ENCODE results near the gene NDUFAF4.
"Not testable (repeated sequence)": the region's sequence is repeated elsewhere in the genome, so short reads cannot be mapped to it uniquely, and the experiment has no call there.

Gene NDUFAF4

DNA sequence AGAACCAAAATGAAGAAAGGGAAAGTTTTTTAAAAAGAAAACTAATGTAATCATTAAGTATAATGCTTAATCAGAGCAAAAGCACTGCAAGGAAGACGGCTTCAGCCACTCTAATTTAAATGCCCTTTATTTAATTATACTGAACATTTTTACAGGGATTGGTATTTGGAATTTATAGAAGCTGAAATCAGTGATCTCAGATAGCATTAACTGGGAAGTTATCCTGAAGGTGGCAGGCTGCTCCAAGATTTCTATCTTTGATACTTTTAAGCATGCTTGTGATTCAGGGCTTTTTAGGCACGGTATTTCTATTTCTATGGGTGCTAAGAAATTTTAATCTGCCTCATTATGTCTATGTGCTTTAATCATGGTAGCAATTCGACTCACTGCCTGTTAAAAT lies 1.3 kb upstream of the NDUFAF4 start:
- DNase-seq (ENCODE audit: low read depth in 2 of 2), result no peak

DNA sequence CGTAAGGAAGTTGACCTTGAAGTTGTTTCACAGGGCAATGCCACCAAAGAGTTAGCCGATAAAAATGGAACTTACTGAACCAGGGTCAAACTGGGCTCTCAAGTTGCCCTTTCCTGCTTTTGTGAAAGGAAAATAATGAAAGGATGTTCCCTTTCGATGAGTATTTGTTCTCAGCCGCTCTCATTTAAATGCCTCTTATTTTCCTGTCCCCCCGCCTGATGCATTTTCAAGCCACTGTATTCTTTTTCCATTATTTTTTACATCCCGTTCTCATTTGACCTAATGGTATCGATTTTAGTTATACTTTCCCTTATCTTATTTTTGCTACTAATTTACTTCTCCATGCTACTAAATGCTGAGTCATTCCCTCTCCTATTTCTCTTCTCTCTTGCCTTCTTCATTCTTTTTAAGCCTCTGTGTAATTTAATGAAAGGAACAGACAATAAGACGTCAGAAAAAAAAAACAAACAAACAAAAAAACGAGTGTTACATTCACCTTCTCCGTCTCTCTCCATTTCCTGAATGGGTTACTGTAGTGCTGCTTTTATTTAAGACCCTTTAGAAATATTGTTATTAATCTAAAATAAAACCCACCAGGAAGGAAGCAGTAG lies 655 bp upstream of the NDUFAF4 start:
- no peak for DNase-seq (ENCODE audit: low read depth in 2 of 2)

DNA sequence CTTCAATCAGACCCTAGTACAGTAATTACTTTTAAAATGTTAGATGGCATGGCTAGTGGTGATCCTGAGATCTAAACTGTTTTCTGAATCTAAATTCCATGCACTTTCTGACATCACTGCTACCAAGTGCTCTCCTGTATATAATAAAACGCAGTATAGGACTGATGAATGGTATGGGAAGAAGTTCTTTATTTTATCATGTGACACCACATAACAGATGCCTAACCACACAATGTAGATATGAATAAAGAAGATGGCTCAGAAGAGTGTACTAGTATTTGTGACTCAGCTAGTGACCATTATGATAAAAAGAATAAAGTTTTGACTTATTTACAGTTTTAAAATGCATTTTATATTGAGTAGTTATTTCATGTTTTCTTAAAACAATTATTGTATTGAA lies 8.5 kb downstream of the NDUFAF4 start:
- DNase-seq (ENCODE audit: low read depth in 2 of 2), result no peak

DNA sequence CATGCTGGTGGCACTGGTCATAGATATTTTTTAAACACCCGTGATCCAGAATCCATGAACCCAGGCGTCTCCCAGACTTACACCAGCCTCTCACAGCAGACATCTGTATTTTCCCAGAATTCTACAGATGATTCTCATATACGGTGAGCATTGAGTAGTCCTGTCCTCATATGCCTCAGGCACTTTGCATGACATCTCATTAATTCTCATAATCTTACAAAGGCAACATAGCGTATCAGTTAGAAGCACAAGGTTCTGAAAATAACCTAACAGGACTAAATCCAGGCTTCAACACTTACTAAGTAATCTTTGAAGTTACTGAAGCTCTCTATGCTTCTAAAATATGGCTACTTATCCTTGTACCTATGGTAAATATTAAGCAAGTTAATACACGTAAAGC lies 8.9 kb downstream of the NDUFAF4 start:
- no peak for DNase-seq (ENCODE audit: low read depth in 2 of 2)

DNA sequence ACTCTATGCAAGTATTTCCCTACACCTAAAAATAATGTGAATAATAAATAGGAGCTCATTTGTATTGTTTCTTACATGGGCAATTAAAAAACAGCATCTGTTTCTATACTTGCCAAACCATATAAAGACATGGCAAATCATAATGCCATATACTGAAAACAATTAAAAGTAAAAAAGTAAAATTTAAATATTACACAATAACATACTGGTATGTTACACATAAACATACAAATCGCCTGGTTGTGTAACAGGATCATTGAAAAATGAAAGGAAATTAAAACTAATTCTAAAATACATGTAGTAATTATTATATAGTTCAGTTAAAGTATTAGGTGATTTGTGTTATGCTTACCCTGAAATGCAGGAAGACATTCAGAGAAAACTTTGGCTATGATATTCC lies 11.2 kb downstream of the NDUFAF4 start:
- DNase-seq (ENCODE audit: low read depth in 2 of 2), result no peak

DNA sequence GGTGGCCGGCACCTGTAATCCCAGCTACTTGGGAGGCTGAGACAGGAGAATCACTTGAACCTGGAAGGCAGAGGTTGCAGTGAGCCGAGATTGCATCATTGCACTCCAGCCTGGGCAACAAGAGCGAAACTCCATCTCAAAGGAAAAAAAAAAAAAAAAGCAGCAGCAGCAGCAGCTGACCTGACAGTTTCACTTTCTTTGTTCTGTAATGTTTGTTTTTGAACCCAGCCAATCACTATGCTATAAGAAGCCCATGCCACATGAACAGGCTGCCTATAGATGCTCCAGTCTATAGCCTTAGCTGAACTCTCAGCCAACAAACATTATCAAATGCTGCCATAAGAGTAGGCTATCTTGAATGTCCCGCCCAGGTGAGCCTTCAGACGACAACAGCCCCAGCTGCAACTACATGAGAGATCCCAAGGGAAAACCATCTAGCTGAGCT lies 12.5 kb downstream of the NDUFAF4 start:
- DNase-seq (ENCODE audit: low read depth in 2 of 2), result not testable (repeated sequence)

DNA sequence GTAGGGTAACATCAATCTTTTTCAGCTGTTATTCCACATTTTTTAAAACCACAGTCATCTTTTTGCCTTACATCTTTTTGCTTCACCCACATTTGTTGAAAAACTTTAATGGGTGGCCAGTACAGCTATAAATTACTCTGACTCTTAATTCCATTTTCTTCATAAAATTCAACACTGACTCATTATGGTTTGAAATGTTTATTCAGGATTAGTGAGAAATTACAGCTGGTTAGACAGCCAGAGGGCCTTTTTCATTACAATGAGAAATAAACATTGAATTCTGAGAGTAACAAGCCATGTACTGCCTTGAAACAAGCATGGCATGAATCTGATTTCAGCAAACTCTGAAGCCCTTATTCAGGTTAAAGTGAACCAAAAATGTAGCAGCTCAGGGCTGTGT lies 19.5 kb downstream of the NDUFAF4 start:
- no peak for DNase-seq (ENCODE audit: low read depth in 2 of 2)

DNA sequence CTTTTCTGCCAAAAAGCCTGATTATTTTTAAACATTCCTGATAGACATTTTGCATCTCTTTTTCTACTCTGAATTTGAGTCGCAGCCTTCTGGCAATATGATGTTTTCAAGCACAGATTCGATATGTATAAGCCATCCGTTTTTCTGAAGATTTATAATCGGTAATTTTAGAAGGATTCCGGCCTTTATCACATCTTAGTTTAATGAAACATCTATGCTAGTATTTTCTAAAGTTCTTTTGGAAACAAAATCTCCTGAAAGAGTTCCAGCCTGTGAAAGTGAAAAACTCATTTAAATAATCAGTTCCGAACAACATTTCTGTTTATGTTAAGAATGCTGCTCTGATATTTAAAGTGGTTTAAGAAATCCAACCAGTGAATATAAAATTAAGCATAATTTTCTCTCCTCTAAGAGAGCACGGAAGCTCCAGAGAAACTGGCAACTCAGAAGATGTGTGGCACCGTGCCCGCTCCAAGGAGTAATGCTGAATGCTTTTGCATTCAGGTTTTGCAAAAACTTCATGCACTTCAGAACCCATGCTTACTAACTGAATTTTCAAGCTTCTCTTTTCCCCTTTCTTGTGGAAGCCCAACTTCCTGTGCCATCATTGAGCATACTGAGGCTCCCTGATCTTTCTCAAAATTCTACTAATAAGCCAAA lies 20.7 kb downstream of the NDUFAF4 start:
- DNase-seq (ENCODE audit: low read depth in 2 of 2), result no peak

DNA sequence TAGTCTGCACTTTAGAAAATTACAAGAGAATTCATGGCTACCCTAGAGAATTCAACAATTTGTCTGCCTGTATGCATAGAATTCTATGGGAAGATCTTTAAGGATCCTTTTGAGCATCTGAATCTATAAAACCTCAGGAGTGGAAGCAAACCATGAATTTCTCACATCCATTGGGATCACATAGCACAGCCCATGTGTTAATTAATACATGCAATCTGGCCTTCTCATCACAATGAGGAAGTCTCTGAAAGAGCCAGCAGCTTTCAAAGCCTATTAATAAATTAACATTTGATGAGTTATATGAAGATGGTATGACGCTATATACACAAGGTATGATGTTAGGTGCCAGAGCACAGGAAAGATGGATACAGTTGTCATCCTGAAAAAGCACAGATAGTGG lies 24.7 kb downstream of the NDUFAF4 start:
- DNase-seq (ENCODE audit: low read depth in 2 of 2), result no peak

DNA sequence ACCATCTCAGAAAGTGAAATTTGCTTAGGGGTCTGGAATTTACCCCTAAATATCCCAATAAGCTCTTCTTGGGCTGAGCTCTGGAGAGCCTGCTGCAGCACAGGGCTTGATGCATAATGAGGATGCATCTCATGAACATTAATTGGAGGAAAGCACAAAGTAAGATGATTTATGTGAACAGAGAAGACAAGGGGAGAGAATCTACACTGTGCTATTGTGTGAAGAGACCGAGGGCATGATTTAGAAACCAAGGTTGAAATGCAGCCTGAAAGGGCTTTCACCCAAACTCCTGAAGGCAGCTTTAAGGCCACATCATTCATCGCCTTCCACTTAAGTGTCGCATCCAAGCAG lies 32.7 kb downstream of the NDUFAF4 start:
- no peak for DNase-seq (ENCODE audit: low read depth in 2 of 2)

DNA sequence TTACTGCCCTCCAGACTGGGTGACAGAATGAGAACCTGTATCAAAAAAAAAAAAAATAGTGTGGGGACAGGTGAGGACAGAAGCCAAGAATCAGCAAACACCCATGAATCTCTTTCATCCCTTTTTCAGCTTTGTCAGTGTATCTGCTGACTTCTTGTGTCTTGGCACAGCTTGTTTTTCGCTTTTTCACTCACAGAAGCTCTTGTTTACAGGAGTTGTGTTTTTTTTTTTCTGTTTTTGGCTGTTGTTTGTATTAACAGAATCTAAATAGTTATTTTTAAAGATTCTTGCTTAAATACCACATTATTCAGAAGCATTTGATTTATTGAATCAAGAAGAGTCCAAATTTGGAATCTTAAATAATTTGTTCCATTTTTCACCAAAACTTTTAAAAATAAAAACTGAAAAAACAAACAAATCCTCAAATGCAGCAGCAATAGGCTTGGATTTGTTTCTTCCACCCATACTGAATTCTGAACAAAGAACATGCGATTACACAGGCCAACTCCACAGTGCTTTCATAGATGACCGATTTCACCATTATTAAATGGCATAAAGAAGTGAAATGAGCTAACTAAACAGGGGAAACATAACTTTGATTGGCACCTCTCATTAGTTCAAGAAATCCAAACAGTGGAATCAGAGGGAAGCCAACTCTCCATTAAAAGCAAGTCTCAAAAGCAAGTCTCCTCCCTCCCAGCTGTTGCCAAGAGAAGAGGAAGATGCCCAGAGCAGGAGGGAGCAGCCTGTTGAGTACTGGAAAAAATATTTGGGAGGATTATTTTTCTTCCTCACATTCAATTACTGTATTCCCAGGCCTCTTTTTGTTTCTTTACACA lies 33.3 kb downstream of the NDUFAF4 start:
- no peak for DNase-seq (ENCODE audit: low read depth in 2 of 2)

DNA sequence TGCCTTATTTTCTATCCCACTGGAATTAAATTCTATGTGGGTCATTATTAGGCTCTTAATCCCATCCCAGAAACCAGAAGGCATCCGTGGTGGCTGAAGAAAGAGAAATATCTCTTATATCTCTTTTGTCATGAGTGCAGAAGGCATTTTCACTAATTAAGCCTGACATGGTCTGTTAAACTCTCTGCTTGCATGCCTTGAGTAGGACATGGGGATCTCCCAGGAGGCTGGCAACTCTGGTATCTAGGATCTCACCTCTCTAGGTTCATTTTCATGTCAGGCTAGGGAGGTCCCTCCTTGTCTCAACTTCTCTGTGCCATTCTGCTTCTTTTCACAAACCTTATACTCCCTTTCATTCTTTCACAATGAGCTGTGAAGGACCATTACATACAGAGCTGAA lies 35.1 kb downstream of the NDUFAF4 start:
- no peak for DNase-seq (ENCODE audit: low read depth in 2 of 2)

DNA sequence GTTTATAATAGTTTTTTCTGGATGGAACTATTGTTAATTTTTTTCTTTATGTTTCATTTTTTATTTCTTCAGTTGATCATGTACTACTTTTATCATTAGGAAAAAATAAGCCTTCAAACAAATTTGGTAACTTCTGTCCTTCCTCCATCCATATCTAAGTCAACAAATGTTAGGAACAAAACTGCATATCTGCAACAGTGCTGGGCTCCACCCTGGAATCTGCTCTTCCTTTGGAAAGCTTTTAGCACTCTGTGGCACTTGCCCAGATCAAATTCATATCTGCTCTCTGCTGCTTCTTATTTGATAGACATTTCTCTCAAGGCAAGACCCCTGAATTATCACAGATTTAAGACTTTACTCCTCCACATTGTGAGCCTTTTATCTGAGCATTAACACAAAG lies 36.1 kb downstream of the NDUFAF4 start:
- no peak for DNase-seq (ENCODE audit: low read depth in 2 of 2)

DNA sequence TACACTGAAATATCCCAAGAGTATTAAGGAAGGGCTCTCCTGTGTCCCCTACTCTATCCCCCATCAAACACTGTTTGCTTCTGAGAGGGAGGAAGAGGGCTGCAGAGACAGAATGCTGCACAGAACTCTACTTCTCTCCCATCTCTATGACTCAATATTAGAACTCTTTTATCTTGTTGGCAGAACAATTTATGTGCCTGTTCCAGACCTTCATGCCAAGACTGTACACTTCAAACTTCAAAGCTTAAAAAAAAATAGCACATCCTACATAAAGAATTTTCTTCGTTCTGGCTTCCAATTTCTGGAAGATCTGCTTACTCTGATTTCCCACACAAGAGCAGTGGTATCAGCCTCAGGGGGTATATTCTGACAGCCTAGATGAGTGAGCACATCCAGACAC lies 40.8 kb downstream of the NDUFAF4 start:
- DNase-seq (ENCODE audit: low read depth in 2 of 2), result no peak

DNA sequence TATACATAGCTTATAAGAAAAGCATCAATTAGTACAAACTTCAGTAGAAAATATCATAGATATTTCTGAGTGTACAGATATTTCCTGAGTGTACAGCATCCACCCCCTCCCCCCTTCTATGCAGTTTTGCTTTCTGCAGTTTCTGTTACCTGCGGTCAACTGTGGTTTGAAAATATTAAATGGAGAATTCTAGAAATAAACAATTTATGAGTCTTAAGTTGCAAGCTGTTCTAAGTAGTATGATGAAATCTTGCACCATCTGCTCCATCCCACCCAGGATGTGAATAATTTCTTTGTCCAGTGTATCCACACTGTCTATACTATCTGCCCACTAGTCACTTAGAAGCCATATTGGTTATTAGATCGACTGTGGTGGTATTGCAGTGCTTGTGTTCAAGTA lies 44.6 kb downstream of the NDUFAF4 start:
- DNase-seq (ENCODE audit: low read depth in 2 of 2), result no peak

DNA sequence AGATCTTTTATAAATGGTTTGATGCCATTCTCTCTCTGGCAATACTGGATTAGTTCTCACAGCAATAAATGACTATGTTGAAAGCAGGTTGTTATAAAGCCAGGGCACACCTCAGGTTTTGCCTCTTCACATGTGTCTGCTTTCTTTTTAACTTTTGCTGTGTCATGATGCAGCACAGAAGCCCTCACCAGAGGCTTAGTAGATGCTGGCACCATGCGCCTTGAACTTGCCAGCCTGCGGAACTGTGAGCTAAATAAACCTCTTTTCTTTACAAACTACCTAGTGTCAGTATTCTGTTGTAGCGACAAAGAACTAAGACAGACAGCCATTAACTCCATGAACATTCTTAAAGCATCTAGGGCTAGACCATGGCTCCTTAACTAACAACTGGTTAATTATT lies 45.1 kb downstream of the NDUFAF4 start:
- no peak for DNase-seq (ENCODE audit: low read depth in 2 of 2)

DNA sequence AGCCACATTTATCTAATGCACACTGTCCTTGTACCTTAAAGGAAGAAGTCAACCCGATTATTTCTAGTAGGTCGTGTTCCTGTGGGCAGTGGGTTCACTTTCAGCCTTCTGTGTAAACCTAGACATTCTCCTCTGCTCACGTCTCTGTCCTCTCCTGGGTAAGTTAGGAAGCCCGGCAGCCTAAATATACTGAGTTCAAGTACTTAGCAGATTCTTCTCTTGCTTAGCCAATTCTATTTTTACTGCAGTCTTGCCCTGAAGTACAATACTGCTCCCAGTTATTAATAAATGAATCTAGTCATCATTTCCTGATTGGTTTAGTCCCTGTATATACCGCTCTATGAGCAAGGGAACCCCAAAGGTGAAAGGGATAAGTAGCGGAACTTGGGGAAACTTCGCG lies 45.8 kb downstream of the NDUFAF4 start:
- DNase-seq (ENCODE audit: low read depth in 2 of 2), result no peak

DNA sequence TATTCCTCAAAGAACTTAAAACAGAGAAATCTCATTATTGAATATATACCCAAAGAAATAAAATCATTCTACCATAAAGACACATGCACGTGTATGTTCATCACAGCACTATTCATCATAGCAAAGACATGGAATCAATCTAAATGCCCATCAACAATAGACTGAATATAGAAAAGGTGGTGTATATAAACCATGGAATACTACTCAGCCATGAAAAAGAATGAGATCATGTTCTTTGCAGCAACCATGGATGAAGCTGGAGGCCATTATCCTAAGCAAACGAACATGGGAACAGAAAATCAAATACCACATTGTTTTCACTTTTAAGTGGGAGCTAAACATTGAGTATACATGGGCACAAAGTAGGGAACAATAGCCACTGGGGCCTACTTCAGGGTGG lies 48.1 kb downstream of the NDUFAF4 start:
- no peak for DNase-seq (ENCODE audit: low read depth in 2 of 2)

DNA sequence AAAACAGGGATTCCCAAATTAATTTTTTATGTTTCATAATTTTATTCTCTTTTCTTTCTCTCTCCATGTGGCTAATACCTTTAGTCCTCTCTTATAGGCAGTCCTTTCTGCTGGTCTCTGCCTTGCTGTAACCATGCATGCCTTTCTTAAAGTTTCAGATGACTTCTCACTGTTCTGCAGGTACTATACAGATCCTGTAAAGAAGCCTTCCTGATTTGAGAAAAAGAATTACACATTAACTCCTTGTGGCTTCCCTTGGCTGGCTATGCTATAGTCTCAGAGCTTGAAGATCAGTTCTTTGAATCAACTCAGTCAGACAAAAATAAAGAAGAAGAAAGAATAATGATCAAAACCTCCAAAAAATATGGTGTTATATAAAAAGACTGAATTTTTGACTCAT lies 53.2 kb downstream of the NDUFAF4 start:
- DNase-seq (ENCODE audit: low read depth in 2 of 2), result no peak

DNA sequence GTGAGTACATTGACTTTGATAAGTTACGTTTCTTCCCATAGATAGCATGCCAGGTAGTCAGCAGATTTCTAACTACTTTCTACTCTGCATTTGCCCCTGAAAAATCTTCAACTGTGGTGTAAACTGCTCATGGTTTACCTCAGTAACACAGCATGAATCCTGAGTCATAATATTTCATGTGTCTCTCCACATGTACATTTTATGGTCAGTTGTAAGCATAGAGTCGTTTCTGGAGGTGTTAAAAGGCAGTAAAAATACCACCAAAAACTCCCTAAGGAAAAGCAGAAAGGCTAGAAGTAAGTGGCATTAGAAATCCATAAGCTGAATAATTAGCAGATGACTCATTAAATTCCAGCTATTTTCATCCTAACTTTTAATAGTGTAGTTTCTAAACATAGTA lies 56.3 kb downstream of the NDUFAF4 start:
- DNase-seq (ENCODE audit: low read depth in 2 of 2), result no peak

Data from stimulated activated CD4-positive, alpha-beta T cell treated with anti-CD3 and anti-CD28 coated beads, Interleukin-4, amount 100 ng/mL, for 48 hours (primary cell).